Left renal pelvis (tissue), 4 donors: Measurements from ENCODE around the gene ZNF385C. TPM values are rescaled to one million over a fixed set of nuclear protein-coding genes. Genes with fewer than 3 reads are reported as not detected.

Experiments
- DNase-seq, 4 donors: peaks; one replicate each; pipeline ENCODE4 v3.0.0-alpha.2; 2013; ENCODE audit warnings: low read depth in 4 of 4, low spot score in 3 of 4
- polyA plus RNA-seq, 4 donors: library from polyadenylated mRNA; unstranded; fragments of 120-200 nt; gene quantifications; one replicate each; pipeline ENCODE4 v1.2.1, GENCODE V29; 2013; ENCODE audit not compliant: insufficient read length in 4 of 4

ZNF385C gene
- polyA plus RNA-seq, 4 donors = 5.1 to 9.3 (median 6.2) TPM

DNA sequence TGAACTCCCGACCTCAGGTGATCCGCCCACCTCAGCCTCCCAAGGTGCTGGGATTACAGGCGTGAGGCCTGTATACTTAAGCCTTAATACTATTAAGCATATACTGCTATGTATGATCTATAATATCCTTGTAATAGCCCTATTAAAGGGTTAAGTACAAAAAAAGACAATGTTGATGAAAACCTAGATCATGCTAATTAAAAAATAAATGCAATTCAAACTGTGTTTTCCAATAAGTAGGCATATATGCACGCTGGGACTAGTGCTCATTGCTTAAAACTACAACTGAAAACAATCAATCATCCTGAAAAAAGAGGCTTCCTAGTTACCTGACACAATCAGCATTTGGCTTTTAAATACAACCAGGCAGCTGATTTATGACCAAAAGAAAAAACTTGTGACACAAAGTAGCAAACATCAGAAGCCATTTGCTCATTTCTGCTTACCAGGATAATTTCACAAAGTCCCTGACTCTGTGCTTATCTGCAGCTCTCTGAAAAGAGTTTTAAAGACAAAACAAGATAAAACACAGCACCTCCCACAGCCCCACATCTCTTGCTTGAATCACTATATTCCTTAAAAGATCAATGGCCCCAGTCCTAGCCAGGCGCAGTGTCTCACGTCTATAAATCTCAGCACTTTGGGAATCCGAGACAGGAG is 11.1 kb downstream of the ZNF385C start:
- DNase-seq = no peak

DNA sequence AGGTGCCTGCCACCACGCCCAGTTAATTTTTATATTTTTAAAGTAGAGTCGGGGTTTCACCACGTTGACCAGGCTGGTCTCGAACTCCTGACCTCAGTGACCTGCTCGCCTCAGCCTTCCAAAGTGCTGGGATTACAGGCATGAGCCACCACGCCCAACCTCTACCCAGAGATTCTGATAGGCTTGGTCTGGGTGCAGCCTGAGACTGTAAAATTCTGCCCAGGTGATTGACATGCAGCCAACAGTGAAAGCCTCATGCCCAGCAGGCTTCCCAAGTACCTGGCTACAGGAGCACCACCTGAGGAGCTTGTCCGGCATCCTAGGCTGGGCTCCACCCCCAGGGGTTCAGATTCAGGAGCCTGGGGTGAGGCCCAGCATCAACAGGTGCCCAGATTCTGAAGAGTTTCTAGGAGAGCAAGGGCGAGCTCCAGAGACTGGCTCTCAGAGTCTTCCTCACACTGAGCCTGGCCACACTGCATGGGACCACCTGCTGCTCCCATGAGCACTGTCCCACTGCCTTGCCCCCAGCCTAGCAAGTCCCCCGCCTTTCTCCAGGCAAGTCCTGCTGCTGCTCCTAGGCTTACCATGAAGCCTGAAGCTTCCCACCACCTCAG is 16.6 kb downstream of the ZNF385C start:
- DNase-seq = no peak

DNA sequence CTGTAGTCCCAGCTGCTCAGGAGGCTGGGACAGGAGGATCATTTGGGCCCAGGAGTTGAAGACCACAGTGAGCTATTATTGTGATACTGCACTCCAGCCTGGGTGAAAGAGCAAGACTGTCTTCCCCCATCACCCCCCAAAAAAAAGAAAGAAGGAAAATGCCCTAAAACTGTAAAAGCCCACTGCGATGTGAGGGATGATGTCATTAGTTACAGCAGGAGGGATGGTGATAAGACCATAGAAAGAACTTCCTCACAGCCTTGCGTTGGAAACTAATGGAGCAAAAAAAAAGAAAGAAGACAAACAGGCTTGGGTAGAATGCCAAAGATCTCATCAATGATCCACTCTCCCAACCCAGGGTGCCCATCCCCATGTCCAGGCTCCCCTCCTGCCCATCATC is 18.7 kb downstream of the ZNF385C start:
- no peak for DNase-seq

DNA sequence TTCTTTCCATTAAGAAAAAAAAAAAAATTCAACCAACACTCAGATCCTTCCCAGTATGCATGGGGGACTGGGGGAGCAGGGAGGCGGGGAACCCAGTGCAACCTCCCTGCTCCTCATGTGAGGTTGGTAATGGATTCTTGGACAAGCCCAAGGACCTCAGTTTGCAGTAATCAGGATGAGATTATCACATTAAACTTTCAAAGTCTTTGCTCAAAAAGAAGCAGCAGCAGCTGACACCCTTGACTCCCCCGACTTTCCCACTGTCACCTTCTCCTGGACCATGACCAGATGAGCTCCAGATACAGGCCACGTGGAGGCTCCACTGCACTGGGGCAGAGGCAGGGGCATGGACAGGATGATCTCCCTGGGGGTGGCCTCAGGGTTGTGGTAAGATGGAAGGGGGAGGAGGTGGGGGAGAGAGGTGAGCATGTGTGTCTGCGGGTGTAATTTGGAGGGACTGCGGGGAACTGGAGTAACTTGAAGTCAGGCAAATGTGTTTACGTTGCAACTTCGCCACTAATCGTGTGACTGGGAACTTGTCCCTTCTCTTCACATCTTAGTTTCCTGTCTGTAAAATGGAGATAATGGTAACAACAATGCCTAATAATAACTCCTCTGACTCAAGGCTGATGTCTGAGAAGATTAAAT is 19.8 kb downstream of the ZNF385C start:
- DNase-seq = no peak

DNA sequence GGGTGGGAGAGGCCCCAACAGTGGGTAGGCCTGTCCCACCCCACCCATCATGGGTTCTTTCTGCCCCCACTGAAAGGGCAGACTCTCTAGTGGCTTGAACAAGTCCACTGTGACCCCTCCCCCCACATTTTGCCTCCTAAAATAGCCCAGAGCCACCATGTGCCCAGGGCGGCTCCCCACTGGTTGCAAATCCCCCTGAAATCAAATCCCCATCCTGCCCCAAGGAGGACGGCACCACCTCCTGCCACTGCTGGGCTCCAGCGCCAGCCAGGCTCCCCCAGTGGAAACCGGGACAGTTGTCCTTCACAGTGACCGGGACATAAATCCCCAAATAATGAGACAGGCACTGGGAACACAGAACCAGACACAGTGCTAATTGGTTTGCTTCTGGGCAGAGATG is 20.5 kb downstream of the ZNF385C start:
- no peak for DNase-seq

DNA sequence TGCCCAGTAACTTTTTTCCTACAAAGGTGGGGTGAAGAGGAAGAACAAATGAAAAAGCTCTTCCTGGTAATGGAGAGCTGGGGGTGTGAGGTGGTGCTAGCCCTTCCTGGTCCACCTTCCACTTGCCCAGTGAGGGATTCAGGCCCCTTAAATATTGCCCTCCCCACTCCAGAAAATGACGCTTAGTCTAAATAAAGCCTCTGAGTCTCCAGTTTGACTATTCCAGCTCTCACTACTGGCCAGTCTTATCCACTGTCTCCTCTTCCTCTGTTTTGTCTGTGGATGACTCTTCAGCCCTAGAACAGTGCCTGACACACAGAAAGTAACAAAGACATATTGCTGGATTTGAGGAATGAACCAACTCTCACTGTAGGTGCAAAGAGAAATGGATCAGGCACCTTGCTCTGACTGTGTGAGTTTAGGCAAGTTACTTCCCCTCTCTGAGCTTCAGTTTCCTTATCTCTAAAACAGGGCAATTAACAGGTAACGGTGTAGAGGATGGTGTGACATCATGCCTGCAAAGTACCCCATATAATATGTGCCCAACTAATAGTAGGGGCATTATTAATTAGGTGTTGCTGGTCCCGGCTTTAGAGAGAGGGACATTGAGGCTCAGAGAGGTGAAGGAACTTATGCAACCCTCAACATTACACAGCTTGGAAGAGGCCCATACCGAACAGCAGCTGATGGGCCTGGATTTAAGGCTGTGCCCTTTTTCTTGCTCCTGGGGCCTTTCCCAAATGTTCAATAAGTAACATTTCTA is 21.3 kb downstream of the ZNF385C start:
- no peak for DNase-seq

DNA sequence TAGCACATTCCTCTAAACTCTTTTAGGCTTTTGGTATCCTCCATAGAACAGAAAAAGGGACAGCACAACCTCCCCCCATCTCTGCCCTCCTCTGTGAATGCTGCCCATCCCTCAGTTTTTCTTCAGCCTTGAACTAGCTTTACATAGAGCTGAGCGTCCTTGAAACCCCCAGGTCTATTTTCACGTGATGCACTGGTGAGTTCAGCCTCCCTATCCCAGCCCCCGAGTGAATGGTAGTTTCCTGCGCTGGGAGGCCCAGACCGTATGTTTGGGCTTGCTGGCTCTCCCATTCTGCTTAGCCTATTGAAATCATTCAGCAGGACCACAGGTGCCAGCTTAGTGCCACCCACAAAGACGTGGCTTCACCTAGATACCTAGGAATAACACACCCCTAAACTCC is 22.5 kb downstream of the ZNF385C start:
- DNase-seq = no peak

DNA sequence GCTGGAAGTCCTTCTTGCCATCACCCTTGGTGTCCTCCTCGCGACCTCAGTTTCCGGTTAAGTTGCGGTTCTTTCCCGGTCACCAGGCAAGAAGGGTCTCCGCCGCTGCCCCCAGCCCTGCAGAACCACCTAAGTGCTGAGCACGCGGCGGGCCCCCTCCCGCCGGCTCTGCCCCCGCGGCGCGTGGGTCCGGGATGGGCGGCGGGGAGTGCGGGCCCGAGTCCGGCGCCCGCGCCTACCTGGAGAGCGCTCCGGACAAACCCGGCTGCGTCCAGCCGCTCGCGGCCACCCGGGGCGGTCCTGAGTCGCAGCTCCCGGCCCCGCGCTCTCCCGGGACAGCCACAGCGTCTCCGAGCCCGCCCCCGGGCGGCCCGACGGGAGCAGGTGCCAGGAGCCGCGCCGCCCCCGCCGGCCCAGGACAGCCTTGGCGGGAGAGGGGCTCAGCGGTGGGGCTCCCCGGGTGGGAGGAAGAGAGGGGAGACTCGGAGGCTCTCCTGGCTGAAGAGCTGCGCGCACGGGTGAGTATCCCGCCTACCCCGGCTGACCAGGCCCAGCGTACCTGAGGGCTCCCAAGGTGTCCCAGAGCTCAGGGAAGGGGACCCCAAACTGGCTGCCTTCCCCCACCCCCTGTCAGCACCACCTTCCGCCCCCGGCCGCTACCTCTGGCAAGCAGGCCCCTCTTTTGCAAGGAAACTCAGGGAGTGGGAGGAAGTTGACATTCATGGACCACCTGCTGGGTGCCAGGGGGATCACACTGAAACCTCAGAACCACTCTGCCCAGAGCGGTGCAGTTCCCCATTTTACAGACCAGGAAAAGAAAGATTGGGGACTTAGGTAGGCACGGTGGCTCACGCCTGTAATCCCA is 25.7 kb downstream of the ZNF385C start:
- no peak for DNase-seq

DNA sequence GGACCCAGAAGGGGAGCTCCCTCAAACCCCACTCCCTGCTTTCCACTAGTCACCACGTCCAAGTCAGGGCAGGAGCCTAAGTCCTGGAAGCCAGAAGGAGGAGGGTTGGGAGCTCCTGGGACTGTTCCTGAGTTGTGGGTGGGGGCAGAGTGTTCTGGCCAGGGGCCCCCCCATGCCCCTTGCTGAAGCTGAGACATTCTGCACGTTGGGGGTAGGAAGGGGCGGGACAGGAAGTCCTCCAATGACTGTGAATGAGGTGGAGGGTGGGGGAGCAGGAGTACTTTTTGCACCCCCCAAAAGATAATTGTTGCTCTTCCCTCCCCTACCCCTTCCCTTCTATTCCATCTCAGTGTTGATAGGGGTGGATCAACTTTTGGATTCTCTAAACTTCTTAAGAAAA is 26.5 kb downstream of the ZNF385C start:
- no peak for DNase-seq

DNA sequence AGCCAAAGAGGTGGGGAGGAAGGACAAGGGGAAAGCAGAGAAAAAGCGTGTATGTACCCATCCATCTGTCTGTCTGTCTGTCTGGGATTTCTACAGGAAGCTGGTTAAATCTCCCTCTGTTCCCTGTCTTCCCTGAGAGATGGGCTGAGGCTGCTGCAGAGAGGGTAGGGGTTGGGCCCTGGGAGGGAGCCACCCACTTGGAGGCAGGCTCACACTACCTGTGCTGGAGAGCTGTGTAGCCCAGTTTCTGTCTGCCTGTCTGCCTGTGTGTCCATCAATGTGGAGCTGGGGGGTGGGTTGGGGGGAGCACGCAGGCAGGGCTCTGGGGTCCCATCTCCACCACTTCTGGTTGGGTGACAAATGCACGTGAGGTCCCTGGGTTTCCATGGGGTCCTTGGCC is 29.3 kb downstream of the ZNF385C start:
- no peak for DNase-seq

DNA sequence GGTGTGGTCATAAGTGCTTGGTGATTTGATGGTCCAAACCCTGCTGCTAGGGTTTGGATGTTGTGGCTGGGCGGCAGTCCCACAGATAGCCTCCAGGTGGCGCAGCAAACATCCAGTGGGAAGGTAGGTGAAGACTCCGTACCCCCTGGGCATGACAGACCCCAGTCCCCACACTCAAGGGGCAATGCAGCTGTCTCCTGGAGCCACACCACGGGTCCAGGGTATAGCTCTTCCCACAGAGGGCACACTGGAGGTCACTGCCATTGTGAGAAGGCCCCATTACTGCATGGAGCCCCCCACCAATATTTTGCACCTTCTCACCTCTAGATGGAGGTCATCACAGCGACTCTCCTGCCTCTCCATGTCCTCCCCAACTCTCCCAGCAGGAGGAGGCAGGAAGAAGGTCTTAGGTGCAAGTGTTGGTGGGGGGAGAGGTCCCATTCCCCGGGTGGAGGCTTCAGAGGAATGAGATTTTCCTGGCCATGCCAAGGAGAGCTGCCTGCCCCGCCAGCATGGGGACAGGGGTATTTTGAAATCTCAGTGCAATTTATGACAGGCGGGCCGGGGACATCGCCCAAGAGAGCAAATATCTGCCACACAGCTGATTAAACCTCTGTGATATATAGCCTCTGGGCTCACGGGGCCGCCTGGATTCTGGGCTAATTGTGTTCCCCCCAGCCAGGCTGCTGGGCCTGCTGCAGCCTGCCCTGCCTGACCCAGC is 30.7 kb downstream of the ZNF385C start:
- DNase-seq = no peak

DNA sequence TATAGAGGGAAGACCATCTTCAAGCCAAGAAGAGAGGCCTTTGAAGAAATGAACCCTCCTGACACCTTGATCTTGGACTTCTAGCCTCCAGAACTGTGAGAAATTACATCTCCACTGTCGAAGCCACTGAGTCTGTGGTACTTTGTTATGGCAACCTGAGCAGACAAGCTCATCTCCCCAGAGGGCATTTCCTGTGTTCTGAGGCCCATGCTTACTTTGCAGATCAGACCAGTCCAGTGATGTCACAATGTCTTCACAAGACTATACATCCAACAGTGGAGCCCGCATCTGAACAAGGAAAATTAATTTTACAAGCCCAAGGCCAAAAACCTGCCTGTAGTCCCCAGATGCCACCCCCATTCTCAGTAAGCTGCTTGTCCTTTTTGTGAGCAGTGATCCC is 33.1 kb downstream of the ZNF385C start:
- no peak for DNase-seq

DNA sequence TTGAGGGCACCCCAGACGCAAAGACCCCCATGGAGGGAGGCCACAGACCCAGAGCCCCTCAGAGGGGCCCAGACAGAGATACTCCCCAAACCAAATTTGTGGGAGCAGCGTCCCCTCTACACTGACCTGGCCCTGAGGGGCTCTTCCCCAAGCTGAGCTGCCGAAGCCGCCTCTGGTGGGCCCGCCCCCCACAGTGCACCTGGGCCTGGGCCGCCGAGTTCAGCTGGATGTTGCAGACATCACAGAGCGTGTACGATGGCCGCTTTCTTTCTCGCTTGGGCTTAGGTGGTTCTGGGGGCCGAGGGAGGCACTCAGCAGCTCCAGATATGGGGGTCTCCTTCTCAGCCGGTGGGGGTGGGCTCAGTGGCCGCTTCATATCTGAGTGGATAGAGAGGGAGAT is 35.6 kb downstream of the ZNF385C start:
- DNase-seq = no peak

DNA sequence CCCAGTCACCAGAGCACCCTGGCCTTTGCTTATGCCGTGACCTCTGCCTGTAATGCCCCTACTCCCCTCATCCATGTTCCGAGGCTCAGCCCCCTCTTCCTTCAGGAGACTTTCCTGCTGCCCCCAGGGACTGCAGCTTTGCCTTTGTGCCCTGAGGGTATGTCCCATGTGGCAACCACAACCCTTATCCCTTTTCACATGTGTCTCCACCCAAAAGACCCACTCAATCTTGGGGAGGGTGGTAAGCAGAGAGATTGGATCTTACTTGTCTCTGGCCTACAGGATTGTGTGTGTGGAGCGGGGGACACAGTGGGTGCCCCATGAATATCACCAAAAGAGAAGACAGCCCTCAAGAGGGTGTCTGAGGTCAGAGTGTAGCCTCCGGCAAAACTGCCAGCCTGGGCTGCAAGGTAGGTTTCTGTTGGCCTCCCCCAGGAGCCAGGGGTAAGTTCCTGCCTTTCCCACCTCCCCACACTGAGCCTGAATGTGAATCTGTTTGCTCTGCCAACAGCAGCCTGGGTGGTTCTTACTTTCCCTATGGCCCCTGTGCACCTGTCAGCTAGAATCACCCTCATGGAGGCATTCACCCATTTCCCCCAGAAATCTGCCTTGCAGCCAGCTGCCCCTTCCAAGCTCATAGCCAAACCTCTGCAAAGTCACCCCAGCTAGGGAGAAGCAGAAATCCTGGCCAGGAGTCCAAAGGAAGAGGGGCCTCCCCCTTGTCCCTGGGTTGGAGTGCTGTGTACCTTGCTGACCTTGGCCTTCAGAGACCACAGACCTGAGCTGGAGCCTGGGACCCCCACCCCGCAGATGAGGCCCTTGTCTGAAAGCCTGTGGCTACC is 36.4 kb downstream of the ZNF385C start:
- DNase-seq = no peak

DNA sequence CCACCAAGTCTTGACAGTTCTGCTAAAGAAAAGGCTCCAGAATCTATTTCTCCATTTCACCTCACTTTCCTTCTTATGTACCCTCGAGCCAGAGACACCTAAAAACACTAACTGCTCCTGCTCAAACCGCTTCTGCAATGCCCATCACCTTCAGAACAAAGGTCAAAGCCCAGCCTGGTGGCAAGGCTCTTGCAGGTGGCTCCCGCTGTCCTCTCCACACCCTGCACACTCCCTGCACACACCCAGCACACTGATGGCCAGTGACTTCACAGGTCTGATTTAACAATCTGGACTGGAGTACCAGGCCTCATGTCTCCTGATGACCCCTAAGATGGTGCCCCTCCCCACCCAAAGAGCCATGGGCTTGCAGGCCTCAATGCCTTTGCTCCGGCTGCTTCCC is 38.0 kb downstream of the ZNF385C start:
- no peak for DNase-seq

DNA sequence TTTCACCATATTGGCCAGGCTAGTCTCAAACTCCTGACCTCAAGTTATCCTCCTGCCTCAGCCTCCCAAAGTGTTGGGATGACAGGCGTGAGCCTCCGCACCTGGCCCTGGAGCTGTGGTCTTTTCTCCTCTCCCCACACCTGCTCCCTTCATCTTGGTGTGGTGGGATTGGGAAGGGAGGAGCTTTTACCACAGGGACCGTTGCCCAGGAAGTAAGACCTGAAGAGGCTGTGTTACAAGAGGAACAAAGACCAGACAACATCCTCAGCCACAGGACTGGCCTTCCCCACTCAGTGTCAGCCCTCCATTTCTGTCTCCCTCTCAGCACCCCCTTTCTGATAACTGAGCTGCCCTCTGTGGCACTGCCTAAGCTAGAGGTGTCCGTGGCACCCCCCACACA is 38.5 kb downstream of the ZNF385C start:
- DNase-seq = no peak

DNA sequence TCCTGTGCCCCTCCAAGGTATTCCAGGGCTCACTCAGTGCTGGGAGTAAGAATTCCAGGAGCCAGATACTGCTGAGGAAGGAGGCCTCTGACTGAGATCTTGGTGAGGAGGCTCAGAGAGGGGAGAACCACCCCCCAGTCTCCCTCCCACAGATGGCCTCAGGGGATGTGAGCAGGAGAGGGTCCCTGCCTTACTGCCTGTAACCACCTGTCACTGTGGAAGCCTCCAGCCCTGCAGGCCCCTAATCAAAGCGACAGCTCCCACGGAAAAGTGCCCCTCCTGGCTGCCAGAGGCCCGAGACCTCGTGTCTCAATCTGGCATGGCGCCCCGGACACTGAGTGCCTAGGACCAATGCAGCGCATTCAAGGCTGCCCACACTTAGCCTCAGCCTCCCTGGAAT is 40.2 kb downstream of the ZNF385C start:
- DNase-seq = no peak

DNA sequence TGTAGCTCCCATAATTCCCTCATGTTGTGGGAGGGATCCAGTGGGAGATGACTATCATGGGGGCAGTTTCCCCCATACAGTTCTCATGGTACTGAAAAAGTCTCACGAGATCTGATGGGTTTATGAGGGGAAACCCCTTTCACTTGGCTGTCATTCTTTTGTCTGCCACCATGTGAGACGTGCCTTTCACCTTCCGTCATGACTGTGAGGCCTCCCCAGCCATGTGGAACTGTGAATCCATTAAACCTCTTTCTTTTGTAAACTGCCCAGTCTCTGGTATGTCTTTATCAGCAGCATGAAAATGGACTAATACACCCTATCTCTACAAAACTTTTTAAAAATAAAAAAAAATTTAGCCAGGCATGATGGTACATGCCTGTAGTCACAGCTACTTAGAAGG is 41.6 kb downstream of the ZNF385C start:
- DNase-seq = no peak

DNA sequence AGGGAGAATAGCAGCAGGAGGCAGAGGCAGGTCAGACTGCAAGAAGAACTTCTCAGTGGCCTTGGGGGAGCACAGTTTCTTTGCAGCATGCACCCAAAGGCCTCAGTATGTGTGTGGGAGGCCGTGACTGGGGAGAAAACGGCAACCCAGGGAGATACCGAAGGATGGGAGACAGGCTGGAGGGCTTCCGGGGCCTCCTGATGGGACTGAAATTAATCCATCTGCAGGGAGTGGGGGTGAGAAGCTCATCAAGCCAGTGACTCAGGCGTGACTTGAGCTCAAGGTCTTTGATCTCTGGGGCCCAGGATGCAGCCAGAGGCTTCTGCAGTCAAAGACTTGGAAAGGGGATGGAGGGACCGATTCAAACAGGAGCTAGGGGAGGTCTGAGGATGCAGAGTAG is 42.8 kb downstream of the ZNF385C start:
- no peak for DNase-seq
